Sigmoid colon (tissue), 3 donors: ENCODE data around the gene KAT8.

Source experiments
- POLR2A ChIP-seq, 2 donors: fragments of 450-650 bp; IDR thresholded peaks; one replicate each; pipeline ENCODE4 v1.6.1; 2016; ENCODE audit warnings: antibody characterized with exemption in 2 of 2, mild to moderate bottlenecking in 2 of 2, moderate library complexity in 2 of 2
- TF ChIP-seq, protein P1 (sequence below), 4 experiments: fragments of 450-650 bp in 3 of 4; fragments of 200-600 bp in 1 of 4; IDR thresholded peaks; one replicate each; pipeline ENCODE4 v1.5.1; 2016 to 2019; ENCODE audit warnings: antibody characterized with exemption in 4 of 4, mild to moderate bottlenecking in 3 of 4, moderate library complexity in 2 of 4

DNA sequence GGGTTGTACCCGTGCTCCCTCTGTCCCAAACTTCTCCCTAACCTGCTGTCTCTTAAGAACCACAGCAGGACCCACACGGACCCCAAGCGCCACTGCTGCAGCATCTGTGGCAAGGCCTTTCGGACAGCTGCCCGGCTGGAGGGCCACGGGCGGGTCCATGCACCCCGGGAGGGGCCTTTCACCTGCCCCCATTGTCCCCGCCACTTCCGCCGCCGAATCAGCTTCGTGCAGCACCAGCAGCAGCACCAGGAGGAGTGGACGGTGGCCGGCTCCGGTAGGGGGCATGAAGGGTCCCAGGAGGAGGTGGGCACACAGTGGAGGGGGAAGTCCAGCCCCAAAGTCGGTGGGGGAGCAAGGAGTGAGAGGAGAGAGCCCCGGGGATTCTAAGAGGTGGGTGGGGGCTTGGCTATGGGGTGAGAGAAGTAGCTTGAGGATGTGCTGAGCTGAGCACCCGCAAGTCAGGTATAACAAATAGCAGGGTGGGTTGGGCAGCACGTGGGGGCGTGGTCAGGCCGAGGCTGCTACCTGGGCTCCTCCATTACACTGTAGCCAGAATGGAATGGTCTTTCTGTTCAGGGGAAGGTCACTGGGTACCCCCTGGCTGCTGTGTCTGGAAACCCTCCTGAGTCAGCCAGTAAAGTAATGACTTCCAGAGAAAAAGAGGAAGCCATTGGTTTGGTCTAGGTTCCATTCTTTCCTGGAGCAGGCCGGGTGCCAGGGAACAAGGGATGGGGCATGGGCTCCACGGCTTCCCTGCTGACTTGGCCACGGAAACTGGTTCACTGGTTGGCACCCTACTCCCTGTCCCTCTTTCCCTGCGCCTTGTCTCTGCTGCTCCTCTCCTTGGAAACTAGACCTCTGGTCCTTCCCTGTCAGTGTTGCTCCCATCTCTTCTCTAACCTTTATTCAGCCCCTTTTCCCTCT is 35.8 kb upstream of the KAT8 start:
- TF ChIP-seq, protein P1, sequence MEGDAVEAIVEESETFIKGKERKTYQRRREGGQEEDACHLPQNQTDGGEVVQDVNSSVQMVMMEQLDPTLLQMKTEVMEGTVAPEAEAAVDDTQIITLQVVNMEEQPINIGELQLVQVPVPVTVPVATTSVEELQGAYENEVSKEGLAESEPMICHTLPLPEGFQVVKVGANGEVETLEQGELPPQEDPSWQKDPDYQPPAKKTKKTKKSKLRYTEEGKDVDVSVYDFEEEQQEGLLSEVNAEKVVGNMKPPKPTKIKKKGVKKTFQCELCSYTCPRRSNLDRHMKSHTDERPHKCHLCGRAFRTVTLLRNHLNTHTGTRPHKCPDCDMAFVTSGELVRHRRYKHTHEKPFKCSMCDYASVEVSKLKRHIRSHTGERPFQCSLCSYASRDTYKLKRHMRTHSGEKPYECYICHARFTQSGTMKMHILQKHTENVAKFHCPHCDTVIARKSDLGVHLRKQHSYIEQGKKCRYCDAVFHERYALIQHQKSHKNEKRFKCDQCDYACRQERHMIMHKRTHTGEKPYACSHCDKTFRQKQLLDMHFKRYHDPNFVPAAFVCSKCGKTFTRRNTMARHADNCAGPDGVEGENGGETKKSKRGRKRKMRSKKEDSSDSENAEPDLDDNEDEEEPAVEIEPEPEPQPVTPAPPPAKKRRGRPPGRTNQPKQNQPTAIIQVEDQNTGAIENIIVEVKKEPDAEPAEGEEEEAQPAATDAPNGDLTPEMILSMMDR (IDR thresholded peaks at IDR 0.05): no peak
- no peak for TF ChIP-seq POLR2A (IDR thresholded peaks at IDR 0.05)
